Urinary bladder (tissue), 4 donors: ENCODE data around the gene TMEM270. TPM values are rescaled to one million over a fixed set of nuclear protein-coding genes. Genes with fewer than 3 reads are reported as not detected.
A peak's percentile ranks its signal among the peaks of the same experiment; 100 is the strongest.
"Not testable (repeated sequence)": the region's sequence is repeated elsewhere in the genome, so short reads cannot be mapped to it uniquely, and the experiment has no call there.

ENCODE experiments used
- DNase-seq: peaks from one replicate; pipeline ENCODE4 v3.0.0-alpha.2; 2015; ENCODE audit errors: extremely low spot score
- H3K27ac ChIP-seq: one replicate; pipeline ENCODE4 v1.5.1; 2013; ENCODE audit warnings: low read depth, mild to moderate bottlenecking, moderate library complexity
- H3K36me3 ChIP-seq: one replicate; pipeline ENCODE4 v1.6.1; 2013; ENCODE audit warnings: mild to moderate bottlenecking, moderate library complexity; ENCODE audit not compliant: insufficient read depth
- H3K4me1 ChIP-seq: one replicate; pipeline ENCODE4 v1.6.1; 2013; ENCODE audit warnings: mild to moderate bottlenecking, moderate library complexity; ENCODE audit not compliant: insufficient read depth
- H3K4me3 ChIP-seq: one replicate; pipeline ENCODE4 v1.5.1; 2013; ENCODE audit warnings: low read depth, low read length
- WGBS: extraction: QIAGEN DNeasy Blood & Tissue Kit; methylation state at CpG from one replicate; pipeline ENCODE4 v1.1.7; 2013; 5-methylcytosine and 5-hydroxymethylcytosine counted together
- polyA plus RNA-seq: library from polyadenylated mRNA; stranded (reverse); fragments of 200-250 nt; gene quantifications from one replicate; pipeline ENCODE4 v1.2.3, GENCODE V29; 2013
- total RNA-seq: library from RNA; depleted of rRNA; stranded (reverse); fragments of >200 nt; gene quantifications from one replicate; pipeline ENCODE4 v1.2.3, GENCODE V29; 2014
- donor health status: healthy with polysubstance abuse.
- donor health status: healthy.

The TMEM270 gene, protein sequence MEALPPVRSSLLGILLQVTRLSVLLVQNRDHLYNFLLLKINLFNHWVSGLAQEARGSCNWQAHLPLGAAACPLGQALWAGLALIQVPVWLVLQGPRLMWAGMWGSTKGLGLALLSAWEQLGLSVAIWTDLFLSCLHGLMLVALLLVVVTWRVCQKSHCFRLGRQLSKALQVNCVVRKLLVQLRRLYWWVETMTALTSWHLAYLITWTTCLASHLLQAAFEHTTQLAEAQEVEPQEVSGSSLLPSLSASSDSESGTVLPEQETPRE
- not detected for total RNA-seq
- 0.09 TPM for polyA plus RNA-seq

- H3K36me3 ChIP-seq: no peaks in the 10 kb centered on the region
- H3K4me3 ChIP-seq: no peak within 1 kb of the TSS
- no peak within 1 kb of the TSS for H3K27ac ChIP-seq
- DNase-seq: no peak
- no peaks in the 10 kb centered on the region for H3K4me1 ChIP-seq
- 93% methylated on average over 11 of the region's 11 CpGs for WGBS
Observed at GRCh38 chr7:73860859-73861258, at the start of gene TMEM270. Gene TMEM270 (plus strand): TSS chr7:73861159. CDS start chr7:73861195, 36 bp downstream.

- Histone ChIP-seq H3K4me3 (no peak overlapping the region), H3K27ac (no peak overlapping the region), H3K4me1 (no peaks in the 10 kb centered on the region), H3K36me3 (no peaks in the 10 kb centered on the region)
- WGBS: 11% methylated on average over 11 of the region's 11 CpGs
- DNase-seq: no peak
Observed at GRCh38 chr7:73811760-73812168, 49.2 kb upstream of the TMEM270 start.

DNA sequence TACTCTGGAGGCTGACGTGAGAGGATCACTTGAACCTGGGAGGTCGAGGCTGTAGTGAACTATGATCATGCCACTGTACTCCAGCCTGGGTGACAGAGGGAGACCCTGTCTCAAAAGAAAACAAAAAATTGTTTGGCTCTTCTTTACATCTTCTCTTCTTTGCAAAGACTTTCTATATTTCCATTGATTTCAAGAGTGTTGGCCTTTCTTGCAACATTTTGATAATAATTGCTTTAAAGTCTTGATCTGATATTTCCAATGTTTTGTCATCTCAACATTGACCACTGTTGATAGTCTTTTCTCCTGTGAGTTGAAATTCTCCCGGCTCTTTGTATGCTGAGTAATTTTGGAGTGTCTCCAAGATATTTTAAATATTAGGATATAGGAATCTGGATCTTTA is 48.0 kb upstream of the TMEM270 start:
- no peak for DNase-seq
- 78% methylated on average over 3 of the region's 3 CpGs for WGBS
- Histone ChIP-seq H3K27ac (no peak overlapping the region), H3K4me3 (no peak overlapping the region), H3K4me1 (no peaks in the 10 kb centered on the region), H3K36me3 (no peaks in the 10 kb centered on the region)

GRCh38 chr7:73815436-73815835 is 45.5 kb upstream of the TMEM270 start:
- Histone ChIP-seq H3K27ac (no peak overlapping the region), H3K4me3 (no peak overlapping the region), H3K4me1 (no peaks in the 10 kb centered on the region), H3K36me3 (no peaks in the 10 kb centered on the region)
- DNase-seq: no peak
- WGBS: 80% methylated on average over 8 of the region's 8 CpGs

DNA sequence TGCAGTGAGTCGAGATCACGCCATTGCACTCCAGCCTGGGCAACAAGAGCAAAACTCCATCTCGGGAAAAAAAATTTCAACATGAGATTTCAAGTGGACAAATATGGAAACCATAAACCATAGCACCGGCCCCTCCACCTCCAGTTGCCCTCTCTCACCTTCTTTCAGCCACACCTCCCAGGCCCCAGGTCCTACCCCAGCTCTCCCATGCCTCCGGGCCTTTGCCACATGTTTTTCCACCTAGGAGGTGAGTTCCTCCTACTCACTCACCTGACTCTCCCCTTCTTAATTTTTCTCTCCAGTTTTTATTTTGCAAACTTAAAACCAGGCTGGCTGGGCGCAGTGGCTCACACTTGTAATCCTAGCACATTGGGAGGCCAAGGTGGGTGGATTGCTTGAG is 43.8 kb upstream of the TMEM270 start:
- no peak overlapping the region for H3K4me3 ChIP-seq
- H3K36me3 ChIP-seq: no peaks in the 10 kb centered on the region
- no peak for DNase-seq
- H3K27ac ChIP-seq: no peak overlapping the region
- 91% methylated on average over 6 of the region's 6 CpGs for WGBS
- no peaks in the 10 kb centered on the region for H3K4me1 ChIP-seq

DNA sequence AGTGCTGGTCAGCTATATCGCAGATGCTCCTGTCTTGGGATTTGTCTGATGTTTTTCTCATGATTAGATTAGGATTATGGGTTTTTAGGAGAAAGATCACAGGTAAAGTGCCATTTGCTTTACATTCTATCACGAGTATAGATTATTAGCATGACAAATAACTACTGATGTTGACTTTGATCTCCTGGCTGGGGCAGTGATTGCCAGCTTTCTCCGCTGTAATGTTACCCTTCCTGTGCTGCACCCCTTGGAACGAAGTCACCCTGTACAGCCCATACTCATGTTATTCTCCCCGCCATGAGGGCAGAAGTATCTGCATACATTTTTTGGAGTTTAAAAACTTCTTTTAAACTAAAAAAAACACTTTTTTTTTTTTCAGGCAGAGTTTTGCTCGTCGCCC is 40.9 kb upstream of the TMEM270 start:
- WGBS: 81% methylated on average over 7 of the region's 7 CpGs
- no peak overlapping the region for H3K4me3 ChIP-seq
- no peaks in the 10 kb centered on the region for H3K4me1 ChIP-seq
- no peak for DNase-seq
- H3K36me3 ChIP-seq: no peaks in the 10 kb centered on the region
- H3K27ac ChIP-seq: no peak overlapping the region

DNA sequence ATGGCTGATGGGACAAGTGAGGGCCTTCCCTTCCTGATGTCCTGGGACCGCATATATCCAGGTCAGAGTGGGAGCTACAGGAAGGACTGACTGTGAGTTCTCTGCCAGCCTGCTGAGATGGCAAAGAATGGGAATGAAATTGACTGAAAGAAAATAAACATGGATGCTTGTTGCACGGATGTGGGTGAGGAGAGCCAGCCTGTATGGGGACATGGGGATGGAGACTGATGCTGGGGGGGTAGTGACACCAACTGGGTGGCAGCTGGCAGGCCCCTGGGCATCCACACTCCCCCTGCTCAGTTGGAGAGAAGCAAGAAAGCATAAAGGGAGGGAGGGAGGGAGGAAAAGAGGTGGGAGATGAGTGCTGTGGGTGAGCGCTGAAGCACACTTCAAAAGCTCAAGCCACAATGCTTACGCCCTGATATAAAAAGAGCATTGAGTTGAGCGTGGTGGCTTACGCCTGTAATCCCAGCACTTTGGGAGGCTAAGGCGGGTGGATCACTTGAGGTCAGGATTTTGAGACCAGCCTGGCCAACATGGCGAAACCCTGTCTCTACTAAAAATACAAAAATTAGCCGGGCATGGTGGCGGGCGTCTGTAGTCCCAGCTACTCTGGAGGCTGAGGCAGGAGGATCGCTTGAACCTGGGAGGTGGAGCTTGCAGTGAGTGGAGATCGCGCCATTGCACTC is 39.2 kb upstream of the TMEM270 start:
- not testable (repeated sequence) for H3K36me3 ChIP-seq, H3K4me1 ChIP-seq, DNase-seq, H3K27ac ChIP-seq, H3K4me3 ChIP-seq
- WGBS: 94% methylated on average over 14 of the region's 14 CpGs

DNA sequence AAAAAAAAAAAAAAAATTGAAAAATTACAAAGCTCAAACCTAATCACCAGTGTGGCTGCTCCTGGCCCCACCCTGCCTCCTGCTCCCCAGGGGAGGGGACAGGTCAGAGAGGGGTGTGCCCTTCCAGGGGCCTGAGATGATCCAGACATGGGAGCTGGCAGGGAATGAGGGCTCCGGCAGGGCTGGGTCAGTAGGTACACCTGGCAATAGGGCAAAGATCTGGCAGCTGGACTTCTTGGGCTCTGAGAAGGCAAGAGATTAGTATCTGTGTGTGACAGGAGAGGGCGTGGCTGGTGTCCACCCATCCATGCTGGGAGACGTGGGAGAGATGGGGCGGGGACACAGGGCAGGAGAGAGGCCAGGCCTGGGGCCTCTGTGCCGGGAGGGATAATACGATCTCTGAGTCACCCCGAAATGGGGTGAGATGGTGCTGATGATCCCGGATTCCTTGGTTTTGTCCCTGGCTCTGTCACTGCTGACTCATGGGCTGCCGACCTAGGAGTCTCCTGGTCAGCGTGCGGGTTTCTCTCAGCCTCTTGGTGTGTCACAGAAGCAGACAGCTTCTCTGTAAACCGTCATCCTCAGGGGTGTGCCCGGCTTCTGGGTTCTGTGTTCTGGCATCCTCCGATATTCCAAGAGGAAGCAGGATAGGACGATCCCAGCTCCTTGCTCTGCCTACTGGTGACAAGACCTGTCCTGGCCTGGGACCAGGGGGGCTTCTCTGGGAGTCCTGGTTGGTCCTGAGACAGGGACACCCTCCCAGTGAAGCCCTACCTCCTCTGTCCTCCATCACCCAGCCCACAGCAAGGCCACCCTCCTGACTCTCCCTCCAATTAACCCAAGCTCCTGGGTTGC is 38.4 kb upstream of the TMEM270 start:
- no peak overlapping the region for H3K4me3 ChIP-seq
- no peak overlapping the region for H3K27ac ChIP-seq
- H3K36me3 ChIP-seq: no peaks in the 10 kb centered on the region
- H3K4me1 ChIP-seq: no peaks in the 10 kb centered on the region
- 50% methylated on average over 15 of the region's 15 CpGs for WGBS
- DNase-seq: no peak

- no peaks in the 10 kb centered on the region for H3K4me1 ChIP-seq
Observed at GRCh38 chr7:73823257-73823656, 37.7 kb upstream of the TMEM270 start.

DNA sequence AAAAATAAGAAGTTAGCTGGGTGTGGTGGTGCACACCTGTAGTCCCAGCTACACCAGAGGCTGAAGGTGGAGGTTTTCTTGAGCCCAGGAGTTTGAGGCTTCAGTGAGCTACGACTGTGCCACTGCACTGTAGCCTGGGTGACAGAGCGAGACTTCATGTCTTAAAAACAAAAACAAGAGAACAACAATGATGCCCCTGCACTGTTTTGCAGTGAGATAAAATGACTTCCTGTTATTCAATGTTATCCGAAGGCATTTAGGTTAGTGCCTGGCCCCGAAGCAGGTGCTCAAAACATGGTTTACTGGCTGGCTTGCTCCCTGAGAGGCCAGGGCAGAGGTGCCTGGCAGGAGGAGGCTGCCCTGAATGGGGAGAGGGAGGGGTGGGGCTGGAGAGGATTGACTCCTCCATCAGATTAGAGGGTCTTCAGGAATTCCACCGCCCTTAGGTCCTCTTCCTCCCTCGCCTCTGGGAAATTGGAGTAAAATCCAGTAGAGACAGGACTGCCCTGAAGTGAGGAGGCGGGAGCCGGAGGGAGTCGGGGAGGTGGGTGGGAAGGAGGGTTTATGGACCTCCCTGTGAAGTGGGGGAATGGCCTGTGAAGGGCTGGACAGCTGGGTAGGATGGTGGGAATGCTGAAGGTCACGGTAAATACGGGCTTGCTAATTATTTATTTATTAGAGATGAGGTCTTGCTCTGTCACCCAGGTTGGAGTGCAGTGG is 36.9 kb upstream of the TMEM270 start:
- Histone ChIP-seq H3K36me3 (no peaks in the 10 kb centered on the region), H3K4me3 (no peak overlapping the region), H3K27ac (no peak overlapping the region), H3K4me1 (no peaks in the 10 kb centered on the region)
- WGBS: 77% methylated on average over 11 of the region's 11 CpGs
- no peak for DNase-seq

More at GRCh38 chr7:73823257-73823656, 37.7 kb upstream of the TMEM270 start:
- Histone ChIP-seq H3K4me3 (no peak overlapping the region), H3K27ac (no peak overlapping the region), H3K36me3 (no peaks in the 10 kb centered on the region)
- no peak for DNase-seq
- 79% methylated on average over 5 of the region's 5 CpGs for WGBS

- no peak for DNase-seq
- 85% methylated on average over 9 of the region's 9 CpGs for WGBS
- Histone ChIP-seq H3K4me1 (no peaks in the 10 kb centered on the region), H3K27ac (no peak overlapping the region), H3K36me3 (no peaks in the 10 kb centered on the region), H3K4me3 (no peak overlapping the region)
Observed at GRCh38 chr7:73824986-73825385, 36.0 kb upstream of the TMEM270 start.

DNA sequence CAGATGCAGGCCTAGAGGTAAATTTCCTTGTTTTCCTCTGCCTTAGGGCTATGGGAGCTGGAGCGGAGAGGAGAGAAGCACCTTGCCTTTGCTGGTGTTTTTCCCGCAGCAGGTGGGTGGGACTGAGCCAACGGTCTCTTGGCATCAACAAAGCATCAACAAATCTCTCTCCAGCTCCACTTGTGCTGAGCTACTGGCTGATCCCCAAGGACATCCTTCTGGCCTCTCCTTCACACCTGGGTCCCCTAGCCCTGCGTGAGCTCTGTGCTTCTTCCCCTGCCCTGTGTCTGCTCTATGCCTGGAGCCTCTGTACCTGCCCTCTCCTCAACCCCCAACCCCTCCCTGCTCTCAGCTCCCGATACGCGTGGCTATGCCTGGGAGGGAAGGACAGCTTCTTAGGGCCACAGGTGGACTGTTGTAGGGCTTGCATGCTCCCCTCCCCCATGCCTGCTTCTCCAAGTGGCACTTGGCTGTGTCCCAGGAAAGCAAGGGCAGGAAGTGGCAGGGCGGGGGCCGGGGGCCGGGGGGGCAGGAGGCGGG is 33.3 kb upstream of the TMEM270 start:
- WGBS: 25% methylated on average over 11 of the region's 11 CpGs
- no peak overlapping the region for H3K4me3 ChIP-seq
- peak overlapping the region; percentile 69 for H3K27ac ChIP-seq
- no peak for DNase-seq
- H3K36me3 ChIP-seq: no peaks in the 10 kb centered on the region
- H3K4me1 ChIP-seq: no peaks in the 10 kb centered on the region
